Activated T-helper 1 cell treated with anti-CD3 and anti-CD28 coated beads, Interleukin-12 subunit alpha, Interleukin-12 subunit beta, Interleukin-2, Interleukin-4 antibody, amounts not matched to agents 30 ng/mL and 10 ng/mL and 1 ng/mL, durations not matched to agents 14 hours and 24 hours and 36 hours (primary cell): ENCODE data around the gene ARMC8. TPM values are rescaled to one million over a fixed set of nuclear protein-coding genes. Genes with fewer than 3 reads are reported as not detected.

Experiments
- DNase-seq: peaks from one replicate; pipeline ENCODE4 v3.0.0; 2021; ENCODE audit warnings: low spot score
- H3K27ac Mint-ChIP-seq: one replicate; pipeline ENCODE4 v1.8.0; 2021; ENCODE audit warnings: mild to moderate bottlenecking, mixed read lengths
- H3K27me3 Mint-ChIP-seq: one replicate; pipeline ENCODE4 v1.8.0; 2022; ENCODE audit warnings: mild to moderate bottlenecking, moderate library complexity, mixed read lengths; ENCODE audit not compliant: insufficient read depth
- H3K36me3 Mint-ChIP-seq: one replicate; pipeline ENCODE4 v1.8.0; 2021; ENCODE audit warnings: low read depth, mixed read lengths
- H3K4me1 Mint-ChIP-seq: one replicate; pipeline ENCODE4 v1.8.0; 2021; ENCODE audit warnings: low read depth, mixed read lengths
- H3K4me3 Mint-ChIP-seq: one replicate; pipeline ENCODE4 v1.8.0; 2021; ENCODE audit warnings: mild to moderate bottlenecking, moderate library complexity, mixed read lengths
- H3K9me3 Mint-ChIP-seq: one replicate; pipeline ENCODE4 v1.8.0; 2021; ENCODE audit warnings: mixed read lengths
- intact Hi-C: fragments of 100-400 bp; cut with micrococcal nuclease; formaldehyde crosslinking; loops from one replicate; pipeline ENCODE4 v1.15.1; 2024
- total RNA-seq: library from RNA; stranded (reverse); gene quantifications from 2 replicates; pipeline ENCODE4 v1.2.3, GENCODE V29; 2022

Gene ARMC8
- total RNA-seq, 1 donor from 2014 or later = 42.9 TPM

DNA sequence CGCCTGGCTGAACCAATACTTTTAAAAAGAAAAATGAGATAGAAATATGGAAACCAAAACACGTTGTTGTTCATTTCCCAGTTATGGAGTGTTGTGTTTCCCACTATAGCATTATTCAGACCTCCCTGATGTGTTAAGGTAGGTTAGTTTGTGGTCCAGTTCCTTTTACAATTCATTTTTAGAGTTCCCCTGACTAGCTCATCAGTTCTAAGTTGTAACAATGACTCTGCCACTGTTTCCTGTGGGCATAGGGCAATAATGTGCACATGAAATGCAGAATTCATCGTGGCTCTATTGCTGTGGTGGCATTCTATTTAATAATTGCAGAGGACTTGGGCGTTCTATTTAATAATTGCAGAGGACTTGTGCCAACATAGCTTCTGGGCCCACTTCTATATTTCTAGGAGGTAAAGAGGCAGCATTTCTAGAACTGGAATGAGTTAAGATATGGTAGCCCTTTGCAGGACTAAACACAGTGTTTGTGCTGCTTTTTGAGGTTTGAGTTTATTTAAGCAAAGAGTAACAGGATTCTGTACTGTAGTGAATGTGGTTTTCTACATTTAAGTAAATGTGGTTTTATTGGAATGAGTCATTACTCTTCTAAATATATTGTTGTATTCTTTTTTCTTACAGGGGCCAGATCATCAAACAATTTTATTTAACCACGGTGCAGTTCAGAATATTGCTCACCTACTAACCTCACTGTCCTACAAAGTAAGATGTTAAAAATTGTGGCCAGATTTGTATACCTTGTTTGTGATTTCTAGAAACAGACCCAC is 47.5 kb downstream of the ARMC8 start:
- Mint-ChIP-seq H3K9me3 (no peaks in the 10 kb centered on the region), H3K27me3 (no peaks in the 10 kb centered on the region), H3K27ac (no peak overlapping the region), H3K4me3 (no peak overlapping the region), H3K4me1 (peaks cover 10% of the 10 kb centered on the region), H3K36me3 (peaks cover 26% of the 10 kb centered on the region)
- no peak for DNase-seq
- intact Hi-C loops = loop anchor here (5.0 kb wide), 2 partner anchors 47 to 167 kb away; partner anchors contain the start of gene ARMC8

DNA sequence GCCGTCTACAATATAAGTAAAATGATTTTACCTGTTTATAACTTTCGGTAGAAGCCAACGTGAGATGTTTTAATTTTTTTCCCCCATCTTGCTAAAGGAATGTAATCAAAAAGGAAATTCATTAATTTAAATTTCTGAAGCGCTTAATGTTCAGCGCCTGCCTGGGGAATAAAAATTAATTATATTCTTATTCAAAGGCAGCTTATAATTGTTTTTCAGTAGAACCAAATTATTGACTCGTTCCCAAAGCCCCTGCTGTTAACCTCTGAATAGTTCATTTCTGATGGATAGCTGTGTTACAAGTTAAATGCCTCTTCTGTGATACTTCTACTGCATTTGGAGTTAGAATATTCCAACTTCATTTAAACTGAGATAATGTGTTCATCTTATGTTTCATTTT is 51.6 kb downstream of the ARMC8 start:
- Mint-ChIP-seq H3K27ac (no peak overlapping the region), H3K36me3 (peaks cover 16% of the 10 kb centered on the region), H3K4me3 (no peak overlapping the region), H3K9me3 (no peaks in the 10 kb centered on the region), H3K4me1 (peaks cover 7% of the 10 kb centered on the region), H3K27me3 (no peaks in the 10 kb centered on the region)
- intact Hi-C loops = loop anchor here (5.0 kb wide), 2 partner anchors 51 to 171 kb away; partner anchors contain the start of gene ARMC8
- no peak for DNase-seq

DNA sequence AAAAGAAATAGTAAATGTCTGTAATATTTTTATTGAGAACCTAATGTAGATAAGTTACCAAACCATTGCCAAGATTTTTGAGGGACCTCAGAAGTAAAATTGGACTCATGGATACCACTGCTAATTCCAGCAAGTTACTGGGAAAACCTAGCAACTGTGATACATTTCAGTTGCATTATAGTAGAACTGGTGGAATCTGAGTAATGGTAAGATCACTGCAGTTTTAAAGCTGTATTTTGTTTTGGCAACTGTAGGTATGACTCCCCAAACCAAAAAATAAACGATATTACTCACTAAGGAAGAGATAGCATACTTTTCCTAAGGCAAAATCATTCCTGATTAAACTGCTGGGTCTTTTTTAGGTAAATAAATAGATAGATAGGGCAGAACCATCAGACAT is 54.0 kb downstream of the ARMC8 start:
- intact Hi-C loops = no loop called here
- H3K27ac Mint-ChIP-seq = no peak overlapping the region
- no peak for DNase-seq
- no peaks in the 10 kb centered on the region for H3K9me3 Mint-ChIP-seq
- peaks cover 20% of the 10 kb centered on the region for H3K36me3 Mint-ChIP-seq
- H3K4me3 Mint-ChIP-seq = no peak overlapping the region
- H3K4me1 Mint-ChIP-seq = no peaks in the 10 kb centered on the region
- H3K27me3 Mint-ChIP-seq = no peaks in the 10 kb centered on the region

DNA sequence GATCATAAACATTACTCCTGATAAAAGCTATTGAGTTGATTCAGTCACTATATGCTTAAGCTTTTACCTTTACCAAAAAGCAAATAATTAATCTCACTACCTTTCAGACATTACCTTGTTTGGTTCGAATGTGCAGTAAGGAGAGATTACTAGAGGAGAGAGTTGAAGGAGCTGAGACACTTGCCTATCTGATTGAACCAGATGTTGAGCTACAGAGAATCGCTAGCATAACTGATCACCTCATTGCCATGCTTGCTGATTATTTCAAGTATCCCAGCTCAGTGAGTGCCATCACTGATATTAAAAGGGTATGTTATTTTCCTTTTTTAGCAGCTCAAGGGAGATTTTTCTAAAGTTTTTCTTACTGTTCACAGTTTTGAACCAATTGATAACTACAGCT is 54.6 kb downstream of the ARMC8 start:
- H3K9me3 Mint-ChIP-seq = no peaks in the 10 kb centered on the region
- H3K4me1 Mint-ChIP-seq = no peaks in the 10 kb centered on the region
- H3K36me3 Mint-ChIP-seq = peaks cover 18% of the 10 kb centered on the region
- DNase-seq = no peak
- no peak overlapping the region for H3K27ac Mint-ChIP-seq
- H3K4me3 Mint-ChIP-seq = no peak overlapping the region
- no peaks in the 10 kb centered on the region for H3K27me3 Mint-ChIP-seq
- intact Hi-C loops = no loop called here

DNA sequence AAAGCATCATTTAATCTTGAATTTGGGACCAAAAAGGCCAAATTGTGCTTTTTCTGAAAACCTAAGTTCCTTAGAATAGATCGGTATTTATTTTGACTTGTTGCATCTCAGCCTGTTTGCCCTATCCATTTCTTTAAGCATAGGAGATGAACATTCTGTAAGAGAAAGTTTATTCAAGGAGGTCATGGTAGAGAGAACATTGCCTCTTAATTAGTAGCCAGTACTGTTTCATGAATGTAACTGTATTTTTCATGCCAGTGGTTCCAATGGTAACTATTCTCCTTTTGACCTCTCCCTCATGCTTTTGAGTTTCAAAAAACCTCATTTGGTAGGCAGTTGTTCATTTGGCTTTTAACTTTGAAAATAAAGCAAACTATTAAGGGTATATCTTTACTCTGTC is 55.4 kb downstream of the ARMC8 start:
- no peaks in the 10 kb centered on the region for H3K9me3 Mint-ChIP-seq
- no peak overlapping the region for H3K4me3 Mint-ChIP-seq
- intact Hi-C loops = no loop called here
- no peak for DNase-seq
- no peaks in the 10 kb centered on the region for H3K4me1 Mint-ChIP-seq
- peaks cover 22% of the 10 kb centered on the region for H3K36me3 Mint-ChIP-seq
- no peak overlapping the region for H3K27ac Mint-ChIP-seq
- H3K27me3 Mint-ChIP-seq = no peaks in the 10 kb centered on the region

DNA sequence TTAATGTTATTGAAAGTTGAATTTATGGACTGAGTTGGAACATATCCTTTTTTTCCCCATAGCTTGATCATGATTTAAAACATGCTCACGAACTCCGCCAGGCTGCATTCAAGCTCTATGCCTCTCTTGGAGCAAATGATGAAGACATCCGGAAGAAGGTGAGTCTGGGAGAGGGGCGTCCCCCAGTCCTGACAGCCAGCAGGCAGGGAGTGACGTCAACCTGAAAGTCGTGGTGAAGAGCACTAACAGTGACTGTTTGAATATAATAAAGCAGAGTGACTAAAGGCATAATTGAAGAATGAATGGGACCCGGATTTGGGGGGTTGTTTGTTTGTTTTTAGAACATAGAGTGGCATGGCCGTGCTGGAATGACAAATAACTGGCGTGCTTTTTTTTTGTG is 57.9 kb downstream of the ARMC8 start:
- Mint-ChIP-seq H3K4me1 (no peaks in the 10 kb centered on the region), H3K4me3 (no peak overlapping the region), H3K27ac (no peak overlapping the region), H3K36me3 (peaks cover 28% of the 10 kb centered on the region), H3K9me3 (no peaks in the 10 kb centered on the region), H3K27me3 (no peaks in the 10 kb centered on the region)
- DNase-seq = no peak
- intact Hi-C loops = no loop called here

DNA sequence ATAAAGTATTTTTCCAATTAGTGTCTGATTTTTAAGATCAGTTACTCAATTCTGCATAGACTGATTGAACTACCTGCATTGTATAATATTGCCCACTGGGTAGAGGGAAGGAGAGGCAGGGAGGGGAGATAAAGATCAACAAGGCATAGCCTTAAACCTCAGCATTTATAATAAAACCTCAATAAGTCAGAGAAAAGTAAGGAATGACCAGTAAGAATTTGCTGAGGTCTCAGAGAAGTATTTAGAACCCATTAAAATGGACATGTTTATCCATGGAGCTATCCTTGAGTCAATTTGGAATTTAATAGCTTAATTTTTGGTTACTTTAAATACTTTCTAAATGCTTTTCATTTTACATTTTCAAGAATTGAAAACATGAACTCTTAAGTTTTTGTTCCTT is 62.5 kb downstream of the ARMC8 start:
- Mint-ChIP-seq H3K36me3 (peaks cover 22% of the 10 kb centered on the region), H3K9me3 (no peaks in the 10 kb centered on the region), H3K4me3 (no peak overlapping the region), H3K27me3 (no peaks in the 10 kb centered on the region), H3K4me1 (peaks cover 1% of the 10 kb centered on the region), H3K27ac (no peak overlapping the region)
- intact Hi-C loops = no loop called here
- no peak for DNase-seq

DNA sequence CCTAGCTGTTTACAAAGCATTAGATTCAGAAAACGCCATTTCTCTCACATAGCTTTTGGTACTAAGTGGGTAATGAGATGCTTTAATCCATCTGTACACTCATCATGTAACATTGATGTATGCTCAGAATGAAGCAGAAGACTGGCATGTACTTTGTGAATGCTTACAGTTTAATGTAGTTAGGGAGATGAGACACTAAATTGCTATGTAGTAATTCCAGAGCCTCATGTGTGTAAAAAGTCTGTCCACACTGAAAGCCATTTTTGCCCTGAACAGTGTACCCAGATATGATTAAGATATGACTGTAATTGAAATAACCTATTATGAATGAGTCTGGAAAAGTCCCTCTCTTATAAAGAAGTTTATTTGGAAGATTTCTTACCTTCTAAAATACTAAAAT is 66.5 kb downstream of the ARMC8 start:
- DNase-seq = no peak
- H3K27ac Mint-ChIP-seq = no peak overlapping the region
- intact Hi-C loops = no loop called here
- H3K4me1 Mint-ChIP-seq = peaks cover 12% of the 10 kb centered on the region
- no peak overlapping the region for H3K4me3 Mint-ChIP-seq
- no peaks in the 10 kb centered on the region for H3K27me3 Mint-ChIP-seq
- H3K9me3 Mint-ChIP-seq = no peaks in the 10 kb centered on the region
- peaks cover 6% of the 10 kb centered on the region for H3K36me3 Mint-ChIP-seq

DNA sequence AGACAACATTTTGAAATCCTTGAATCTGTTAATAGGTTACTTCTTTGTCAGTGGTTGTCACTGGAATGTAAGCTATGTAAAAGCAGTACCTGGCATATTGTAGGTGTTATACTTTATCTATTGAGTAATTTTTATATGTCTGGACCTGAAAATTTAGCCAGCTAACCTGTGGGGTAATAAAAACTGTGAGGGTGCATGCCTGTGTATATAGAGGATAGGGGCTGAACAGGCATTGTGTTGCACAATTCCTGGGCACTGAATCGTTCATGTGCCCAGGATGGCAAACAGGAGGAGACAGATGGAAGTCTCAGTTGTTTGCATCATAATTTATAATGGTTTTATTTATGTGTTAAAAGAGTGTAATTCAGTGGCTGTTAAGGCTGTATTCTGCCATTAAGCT is 67.1 kb downstream of the ARMC8 start:
- Mint-ChIP-seq H3K9me3 (no peaks in the 10 kb centered on the region), H3K27me3 (no peaks in the 10 kb centered on the region), H3K36me3 (peaks cover 6% of the 10 kb centered on the region), H3K4me1 (peaks cover 12% of the 10 kb centered on the region), H3K4me3 (no peak overlapping the region), H3K27ac (no peak overlapping the region)
- intact Hi-C loops = no loop called here
- DNase-seq = no peak

DNA sequence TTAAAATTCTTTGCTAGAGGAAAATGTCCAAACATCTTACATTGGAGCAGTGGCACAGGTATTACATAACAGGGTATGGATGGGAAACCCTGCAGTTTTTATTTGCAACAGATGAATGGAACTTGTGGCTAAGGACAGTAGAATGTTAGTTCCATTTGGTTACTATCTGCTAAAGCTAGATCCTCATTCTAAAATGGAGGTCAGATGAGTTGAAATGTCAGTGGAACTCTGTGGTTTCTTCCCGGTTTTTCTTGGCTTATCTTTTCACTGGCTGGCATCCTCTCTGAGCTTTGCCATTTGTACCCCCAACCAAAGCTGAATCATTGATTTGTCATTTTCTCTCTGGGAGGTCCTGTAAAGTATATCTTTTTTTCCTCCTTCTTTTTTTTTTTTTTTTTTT is 68.9 kb downstream of the ARMC8 start:
- H3K4me1 Mint-ChIP-seq = peaks cover 12% of the 10 kb centered on the region
- no peak overlapping the region for H3K4me3 Mint-ChIP-seq
- H3K9me3 Mint-ChIP-seq = no peaks in the 10 kb centered on the region
- intact Hi-C loops = no loop called here
- H3K27ac Mint-ChIP-seq = no peak overlapping the region
- peaks cover 9% of the 10 kb centered on the region for H3K36me3 Mint-ChIP-seq
- H3K27me3 Mint-ChIP-seq = no peaks in the 10 kb centered on the region
- no peak for DNase-seq

DNA sequence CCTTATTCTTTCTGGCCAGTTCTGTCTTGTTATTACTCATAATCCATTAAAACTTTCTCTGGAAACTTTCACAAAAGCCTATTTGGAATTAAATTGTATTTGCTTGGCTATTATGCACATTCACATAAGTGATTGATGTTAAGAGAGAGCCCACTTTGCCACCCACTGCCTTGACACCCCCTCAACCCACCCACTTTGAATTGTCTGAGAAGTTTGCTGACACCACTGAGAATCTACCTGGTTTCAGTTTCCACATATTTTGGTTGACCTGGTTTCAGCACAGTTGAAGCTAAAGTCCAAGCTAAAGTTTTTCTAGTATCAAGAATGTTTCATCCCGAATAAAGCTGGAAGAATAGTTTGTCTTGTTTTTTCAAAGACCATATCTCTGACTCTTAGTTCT is 70.9 kb downstream of the ARMC8 start:
- H3K36me3 Mint-ChIP-seq = peaks cover 9% of the 10 kb centered on the region
- no peaks in the 10 kb centered on the region for H3K27me3 Mint-ChIP-seq
- no peaks in the 10 kb centered on the region for H3K9me3 Mint-ChIP-seq
- peak overlapping the region; percentile 20 for H3K27ac Mint-ChIP-seq
- no peak overlapping the region for H3K4me3 Mint-ChIP-seq
- intact Hi-C loops = no loop called here
- DNase-seq = no peak
- H3K4me1 Mint-ChIP-seq = peaks cover 12% of the 10 kb centered on the region

DNA sequence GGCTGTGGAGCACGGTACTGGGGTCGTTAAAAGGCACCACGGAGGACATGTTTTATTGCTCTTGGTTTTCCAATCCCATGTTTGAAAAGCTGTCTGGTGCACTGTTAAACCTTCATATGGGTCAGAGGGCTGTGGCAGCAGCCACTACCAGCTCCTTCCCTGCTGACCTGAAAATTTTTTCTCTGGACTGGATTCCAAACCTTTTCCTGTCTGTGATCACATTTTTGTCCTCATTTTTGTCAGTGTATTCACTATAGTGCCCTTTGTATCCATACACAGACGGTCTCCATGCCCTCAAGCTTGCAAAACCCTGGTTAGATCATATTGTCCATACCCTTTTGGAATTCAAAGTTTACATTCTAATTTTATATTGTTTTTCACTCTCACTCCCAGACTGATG is 72.0 kb downstream of the ARMC8 start:
- H3K4me3 Mint-ChIP-seq = no peak overlapping the region
- no peak for DNase-seq
- peaks cover 12% of the 10 kb centered on the region for H3K4me1 Mint-ChIP-seq
- no peaks in the 10 kb centered on the region for H3K27me3 Mint-ChIP-seq
- H3K36me3 Mint-ChIP-seq = peaks cover 10% of the 10 kb centered on the region
- H3K27ac Mint-ChIP-seq = no peak overlapping the region
- intact Hi-C loops = no loop called here
- H3K9me3 Mint-ChIP-seq = no peaks in the 10 kb centered on the region

DNA sequence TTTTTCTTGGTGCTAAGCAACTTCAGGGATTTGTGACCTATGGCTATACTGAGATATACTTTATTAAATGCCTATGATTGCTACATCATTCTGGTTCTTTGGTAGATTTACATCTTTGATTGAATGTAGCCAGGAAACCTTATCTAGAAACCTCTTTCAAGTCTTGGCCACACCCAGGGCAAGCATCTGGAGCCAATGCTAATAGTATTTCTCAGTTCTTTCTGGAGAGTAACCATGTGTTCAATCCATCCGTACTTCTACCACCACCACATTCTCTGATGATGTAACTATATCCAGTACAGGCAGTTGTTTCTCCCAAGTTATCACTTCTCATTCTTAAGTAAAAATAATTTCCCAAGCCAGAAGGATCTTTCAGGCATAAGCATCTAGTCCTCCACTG is 73.5 kb downstream of the ARMC8 start:
- DNase-seq = no peak
- Mint-ChIP-seq H3K4me1 (peaks cover 7% of the 10 kb centered on the region), H3K27ac (no peak overlapping the region), H3K27me3 (no peaks in the 10 kb centered on the region), H3K4me3 (no peak overlapping the region), H3K9me3 (no peaks in the 10 kb centered on the region), H3K36me3 (peaks cover 15% of the 10 kb centered on the region)
- intact Hi-C loops = no loop called here

DNA sequence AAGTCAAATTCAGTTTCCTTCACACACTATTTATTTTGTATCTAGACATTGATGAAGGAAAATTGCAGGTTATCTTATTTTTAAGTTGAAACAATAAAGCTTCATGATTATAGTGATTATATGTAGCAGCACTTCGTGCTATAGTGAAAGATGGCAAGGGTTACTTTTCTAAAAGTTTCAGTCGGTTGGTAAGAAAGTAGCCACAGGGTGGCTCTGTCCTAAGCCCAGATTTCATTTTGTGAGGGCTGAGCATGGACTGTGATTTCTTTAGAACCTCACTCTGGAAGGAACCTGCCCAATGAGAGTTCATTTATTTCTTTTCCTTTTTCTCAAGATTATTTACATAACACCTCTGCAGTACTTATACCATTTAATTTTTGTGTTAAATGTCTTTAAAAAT is 76.0 kb downstream of the ARMC8 start:
- Mint-ChIP-seq H3K36me3 (peaks cover 24% of the 10 kb centered on the region), H3K4me1 (peaks cover 4% of the 10 kb centered on the region), H3K9me3 (no peaks in the 10 kb centered on the region), H3K27ac (no peak overlapping the region), H3K27me3 (no peaks in the 10 kb centered on the region), H3K4me3 (no peak overlapping the region)
- DNase-seq = no peak
- intact Hi-C loops = no loop called here
